Measurements from ENCODE around the gene SIX2. TPM values are rescaled to one million over a fixed set of nuclear protein-coding genes. Genes with fewer than 3 reads are reported as not detected.

Gene SIX2
- total and polyA plus RNA-seq, 2 donors (not counting 3 experiments of a cell fraction or from before 2014, with no cell fraction given): 0.24 to 0.54 TPM

GRCh38 chr2:45005261-45006002, 3.8 kb downstream of the SIX2 start:
- Histone ChIP-seq H3K9me1 (replicated peaks; ENCODE audit: control insufficient read depth, extremely low read depth, insufficient read depth, low read length) (no peaks in the 10 kb centered on the region), H2AFZ (ENCODE audit: low read depth, low read length) (no peak overlapping the region), H3K9me3 (replicated peaks; ENCODE audit: control insufficient read depth, insufficient read depth, low read length) (no peaks in the 10 kb centered on the region), H3K9ac (replicated peaks; ENCODE audit: extremely low read depth, insufficient read depth, low read length) (no peak overlapping the region), H3K4me3 (replicated peaks in 1 of 3; ENCODE audit: insufficient read depth in 1 of 3, low read depth in 1 of 3, low read length in 3 of 3) (no peak overlapping the region), H3K27me3 (ENCODE audit: control insufficient read depth in 2 of 2, insufficient read depth in 2 of 2, low read length in 2 of 2) (peaks cover 60 to 88% of the 10 kb centered on the region in 2 experiments), H3K36me3 (ENCODE audit: control insufficient read depth in 2 of 2, extremely low read depth in 1 of 2, insufficient read depth in 2 of 2, low read length in 2 of 2) (no peaks in the 10 kb centered on the region), H3K4me1 (ENCODE audit: control insufficient read depth, extremely low read depth, insufficient read depth, low read length) (peaks cover 25% of the 10 kb centered on the region), H3K27ac (ENCODE audit: insufficient read depth, low read depth, low read length) (no peak overlapping the region), H4K20me1 (replicated peaks; ENCODE audit: control insufficient read depth, extremely low read depth, insufficient read depth, low read length) (no peaks in the 10 kb centered on the region), H3K79me2 (ENCODE audit: control insufficient read depth, insufficient read depth, low read length) (no peaks in the 10 kb centered on the region), H3K4me2 (ENCODE audit: insufficient read depth, low read length) (no peak overlapping the region)
- DNase-seq (ENCODE audit: low read depth, low spot score) (no peak), FAIRE-seq (no peak)
- intact Hi-C loops (cut with micrococcal nuclease) (loop anchor here (5.0 kb wide), 1 partner anchor 347 kb away; no protein-coding TSS in a partner anchor), dilution Hi-C loops (cut with MboI; ENCODE audit: extremely low pct_ligation_motif_present, low sequenced_read_pairs) (no loop called here)
- BruUV-seq (replicated peaks): no TSS peak
- CTCF ChIA-PET: interaction anchor here (1.9 to 3.0 kb wide), 2 partner anchors 9 to 23 kb away, joined by 7 to 13 read pairs; no protein-coding TSS in a partner anchor
- no peak for TF ChIP-seq CTCF (IDR thresholded peaks at IDR 0.05; ENCODE audit: extremely low read depth in 1 of 2, insufficient read depth in 1 of 2, low read depth in 1 of 2, low read length in 2 of 2)
- no peak for TF ChIP-seq EZH2 (IDR thresholded peaks at IDR 0.05; ENCODE audit: borderline replicate concordance, low read depth, low read length, severe bottlenecking)
- POLR2A ChIA-PET: no interaction called here

- POLR2A ChIA-PET: no interaction called here
- dilution Hi-C loops (cut with MboI; ENCODE audit: extremely low pct_ligation_motif_present, low sequenced_read_pairs) (no loop called here), intact Hi-C loops (cut with micrococcal nuclease) (loop anchor here (5.0 kb wide), 1 partner anchor 348 kb away; no protein-coding TSS in a partner anchor)
- Histone ChIP-seq H3K27ac (ENCODE audit: insufficient read depth, low read depth, low read length) (no peak overlapping the region), H2AFZ (ENCODE audit: low read depth, low read length) (peak overlapping the region; percentile 53), H3K9me1 (replicated peaks; ENCODE audit: control insufficient read depth, extremely low read depth, insufficient read depth, low read length) (no peaks in the 10 kb centered on the region), H3K4me1 (ENCODE audit: control insufficient read depth, extremely low read depth, insufficient read depth, low read length) (peaks cover 20% of the 10 kb centered on the region), H3K9ac (replicated peaks; ENCODE audit: extremely low read depth, insufficient read depth, low read length) (no peak overlapping the region), H3K4me2 (ENCODE audit: insufficient read depth, low read length) (peak overlapping the region; percentile 83), H3K9me3 (replicated peaks; ENCODE audit: control insufficient read depth, insufficient read depth, low read length) (no peaks in the 10 kb centered on the region), H3K27me3 (ENCODE audit: control insufficient read depth in 2 of 2, insufficient read depth in 2 of 2, low read length in 2 of 2) (peaks cover 68 to 91% of the 10 kb centered on the region in 2 experiments), H3K36me3 (ENCODE audit: control insufficient read depth in 2 of 2, extremely low read depth in 1 of 2, insufficient read depth in 2 of 2, low read length in 2 of 2) (no peaks in the 10 kb centered on the region), H3K4me3 (replicated peaks in 1 of 3; ENCODE audit: insufficient read depth in 1 of 3, low read depth in 1 of 3, low read length in 3 of 3) (peak overlapping the region in 2 of 3 experiments; percentile 11 to 12), H4K20me1 (replicated peaks; ENCODE audit: control insufficient read depth, extremely low read depth, insufficient read depth, low read length) (no peaks in the 10 kb centered on the region), H3K79me2 (ENCODE audit: control insufficient read depth, insufficient read depth, low read length) (no peaks in the 10 kb centered on the region)
- BruUV-seq (replicated peaks): no TSS peak
- peak; percentile 8 for FAIRE-seq
- TF ChIP-seq POLR2AphosphoS5 (IDR thresholded peaks at IDR 0.05; ENCODE audit: insufficient read depth, low read depth, low read length) (no peak), EZH2 (IDR thresholded peaks at IDR 0.05; ENCODE audit: borderline replicate concordance, low read depth, low read length, severe bottlenecking) (peak; percentile 97), POLR2A (IDR thresholded peaks at IDR 0.05; ENCODE audit: low read depth, low read length) (no peak)
- no peak for DNase-seq (ENCODE audit: low read depth, low spot score)
- CTCF ChIA-PET: interaction anchor here (1.0 to 3.0 kb wide), 3 partner anchors 9 to 23 kb away, joined by 3 to 13 read pairs (median 7); no protein-coding TSS in a partner anchor
Observed at GRCh38 chr2:45004562-45005191, 4.6 kb downstream of the SIX2 start.

All from endothelial cell of umbilical vein (primary cell).